Measurements from ENCODE around the gene BRF1. TPM values are rescaled to one million over a fixed set of nuclear protein-coding genes. Genes with fewer than 3 reads are reported as not detected.
A peak's percentile ranks its signal among the peaks of the same experiment; 100 is the strongest.

Gene BRF1
- total and polyA plus RNA-seq, 2 of the 13 experiments (the other 11 are each of a cell fraction or from before 2014, with no cell fraction given), result 5.1 to 11.0 TPM

DNA sequence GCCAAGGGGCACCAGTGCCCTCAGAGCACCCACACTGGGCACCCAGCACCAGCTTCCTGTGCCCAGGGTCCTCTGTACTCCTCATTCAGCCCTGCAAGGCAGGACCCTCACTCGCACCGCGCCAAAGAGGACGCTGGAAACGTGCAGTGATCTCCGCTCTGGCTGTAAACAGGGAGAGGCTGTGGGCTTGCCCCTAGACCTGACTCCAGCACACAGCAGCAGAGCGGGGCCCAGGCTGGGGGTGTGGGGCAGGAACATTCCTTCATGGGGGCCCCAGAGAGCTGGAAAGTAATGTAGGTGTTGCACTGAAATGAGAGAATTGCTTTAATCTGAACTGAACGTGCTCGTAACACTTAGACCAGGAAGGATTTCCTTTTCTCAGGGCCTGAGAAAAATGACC lies 5.0 kb upstream of the BRF1 start:
- no TSS peak for BruUV-seq (replicated peaks)
- Histone ChIP-seq H3K4me1 (ENCODE audit: insufficient read depth, low read length) (peaks cover 14% of the 10 kb centered on the region), H3K36me3 (replicated peaks in 1 of 2; ENCODE audit: control insufficient read depth in 1 of 2, insufficient read depth in 2 of 2, low read length in 2 of 2) (no peaks in the 10 kb centered on the region), H3K27ac (ENCODE audit: extremely low read length, insufficient read depth, low read length) (no peak overlapping the region), H3K4me3 (replicated peaks in 1 of 3; ENCODE audit: insufficient read depth in 1 of 3, low read depth in 2 of 3, low read length in 3 of 3) (no peak overlapping the region), H3K9me3 (ENCODE audit: low read length) (no peaks in the 10 kb centered on the region), H3K79me2 (ENCODE audit: insufficient read depth, low read length) (no peaks in the 10 kb centered on the region), H3K4me2 (ENCODE audit: low read depth, low read length) (peak overlapping the region; percentile 11; the same call in 1 of the 2 replicates), H4K20me1 (ENCODE audit: insufficient read depth, low read length) (no peaks in the 10 kb centered on the region), H2AFZ (ENCODE audit: low read length) (no peak overlapping the region), H3K9ac (ENCODE audit: insufficient read depth, low read depth, low read length) (no peak overlapping the region), H3K27me3 (ENCODE audit: control insufficient read depth in 1 of 2, insufficient read depth in 2 of 2, low read length in 2 of 2) (no peaks in the 10 kb centered on the region; a peak in 1 of 5 replicates)
- intact Hi-C loops (cut with micrococcal nuclease; ENCODE audit: unreplicated experiment) (no loop called here), in situ Hi-C loops (cut with HindIII; ENCODE audit: extremely low pct_ligation_motif_present, low pct_unique_long_range_greater_than_20kb) (no loop called here)
- FAIRE-seq (no peak), DNase-seq (ENCODE audit: low spot score) (no peak), ATAC-seq (no peak)
- ChIA-PET POLR2A (no interaction called here), CTCF (ENCODE audit: low intra/inter-chr PET ratio, low total read pairs) (no interaction called here)
- WGBS (ENCODE audit: low lambda C conversion rate), result 72% methylated on average over 9 of the region's 9 CpGs
- TF ChIP-seq ADNP (CRISPR knock-in tag; IDR thresholded peaks at IDR 0.05) (no peak), ZBTB38 (CRISPR knock-in tag; IDR thresholded peaks at IDR 0.05) (0 out of 2 replicates have a peak, but pooled peaks have one; percentile 23)

DNA sequence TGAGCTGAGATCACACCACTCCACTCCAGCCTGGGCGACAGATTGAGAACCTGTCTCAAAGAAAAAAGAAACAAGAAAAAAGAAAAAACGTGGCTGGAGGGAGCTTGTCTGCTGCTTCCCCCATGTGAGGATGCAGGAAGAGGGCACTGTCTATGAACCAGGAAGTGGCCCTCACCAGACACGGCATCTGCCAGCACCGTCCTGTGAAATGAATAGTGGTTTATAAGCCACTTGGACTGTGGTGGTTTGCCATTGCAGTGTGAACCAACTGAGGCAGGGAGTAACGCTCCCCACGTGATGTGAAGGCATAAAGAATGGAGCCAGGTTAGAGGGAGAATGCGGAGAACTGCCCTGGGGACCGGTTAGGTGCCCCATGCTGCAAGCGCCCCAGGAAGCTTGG lies 4.5 kb upstream of the BRF1 start:
- Histone ChIP-seq H3K9me3 (ENCODE audit: low read length) (no peaks in the 10 kb centered on the region), H3K4me1 (ENCODE audit: insufficient read depth, low read length) (peaks cover 14% of the 10 kb centered on the region), H3K36me3 (replicated peaks in 1 of 2; ENCODE audit: control insufficient read depth in 1 of 2, insufficient read depth in 2 of 2, low read length in 2 of 2) (no peaks in the 10 kb centered on the region), H4K20me1 (ENCODE audit: insufficient read depth, low read length) (no peaks in the 10 kb centered on the region), H3K4me2 (ENCODE audit: low read depth, low read length) (peak overlapping the region; percentile 11; the same call in 1 of the 2 replicates), H3K27ac (ENCODE audit: extremely low read length, insufficient read depth, low read length) (no peak overlapping the region), H3K4me3 (replicated peaks in 1 of 3; ENCODE audit: insufficient read depth in 1 of 3, low read depth in 2 of 3, low read length in 3 of 3) (no peak overlapping the region), H3K27me3 (ENCODE audit: control insufficient read depth in 1 of 2, insufficient read depth in 2 of 2, low read length in 2 of 2) (no peaks in the 10 kb centered on the region; a peak in 1 of 5 replicates), H3K79me2 (ENCODE audit: insufficient read depth, low read length) (no peaks in the 10 kb centered on the region), H2AFZ (ENCODE audit: low read length) (no peak overlapping the region), H3K9ac (ENCODE audit: insufficient read depth, low read depth, low read length) (no peak overlapping the region)
- BruUV-seq (replicated peaks), result no TSS peak
- FAIRE-seq, result no peak
- ATAC-seq, result no peak
- 85% methylated on average over 8 of the region's 9 CpGs for WGBS (ENCODE audit: low lambda C conversion rate)
- DNase-seq (ENCODE audit: low spot score), result no peak
- in situ Hi-C loops (cut with HindIII; ENCODE audit: extremely low pct_ligation_motif_present, low pct_unique_long_range_greater_than_20kb), result no loop called here
- intact Hi-C loops (cut with micrococcal nuclease; ENCODE audit: unreplicated experiment), result no loop called here
- ChIA-PET CTCF (ENCODE audit: low intra/inter-chr PET ratio, low total read pairs) (no interaction called here), POLR2A (no interaction called here)
- TF ChIP-seq ZNF335 (CRISPR knock-in tag; IDR thresholded peaks at IDR 0.05), result no peak
- TF ChIP-seq ZNF629 (CRISPR knock-in tag; conservative IDR thresholded peaks at IDR 0.05), result no peak
- no peak for TF ChIP-seq FOSL2 (CRISPR knock-in tag; IDR thresholded peaks at IDR 0.05)
- TF ChIP-seq HHEX (CRISPR knock-in tag; IDR thresholded peaks at IDR 0.05), result no peak
- TF ChIP-seq HNRNPL (IDR thresholded peaks at IDR 0.05; ENCODE audit: low read depth, low read length), result no peak
- TF ChIP-seq SP5 (CRISPR knock-in tag; IDR thresholded peaks at IDR 0.05; ENCODE audit: borderline replicate concordance, low read depth), result no peak
- TF ChIP-seq EHMT2 (IDR thresholded peaks at IDR 0.05; ENCODE audit: borderline replicate concordance, low read depth, low read length), result no peak
- no peak for TF ChIP-seq MTA1 (CRISPR knock-in tag; IDR thresholded peaks at IDR 0.05; ENCODE audit: borderline replicate concordance)

All from HepG2 (cell line).